Esophagus muscularis mucosa (tissue), 4 donors: Measurements from ENCODE around the gene TUBB8B. TPM values are rescaled to one million over a fixed set of nuclear protein-coding genes. Genes with fewer than 3 reads are reported as not detected.
A peak's percentile ranks its signal among the peaks of the same experiment; 100 is the strongest.
"Not testable (repeated sequence)": the region's sequence is repeated elsewhere in the genome, so short reads cannot be mapped to it uniquely, and the experiment has no call there.

Experiments
- DNase-seq: peaks from one replicate; pipeline ENCODE4 v3.0.0-alpha.2; 2017; ENCODE audit errors: extremely low spot score
- H3K27ac ChIP-seq, 4 donors: fragments of 200-600 bp; sonication (generic); replicated peaks in 1 of 4; 1 replicate in 3 of 4; 2 replicates in 1 of 4; pipeline ENCODE4 v1.5.1; 2016 to 2019; ENCODE audit warnings: mild to moderate bottlenecking in 1 of 4
- H3K27me3 ChIP-seq, 4 donors: fragments of 200-600 bp; sonication (generic); one replicate each; pipeline versions ENCODE4 v1.5.1 to v1.6.0; 2016 to 2019
- H3K36me3 ChIP-seq, 4 donors: fragments of 200-600 bp; sonication (generic); one replicate each; pipeline ENCODE4 v1.5.1; 2016 to 2019
- H3K4me1 ChIP-seq, 4 donors: fragments of 200-600 bp; sonication (generic); one replicate each; pipeline ENCODE4 v1.5.1; 2016 to 2019
- H3K4me3 ChIP-seq, 4 donors: fragments of 200-600 bp; sonication (generic); 1 replicate in 2 of 4; 2 replicates in 2 of 4; pipeline ENCODE4 v1.5.1; 2016 to 2019; ENCODE audit warnings: mild to moderate bottlenecking in 4 of 4, moderate library complexity in 1 of 4
- H3K9me3 ChIP-seq, 4 donors: fragments of 200-600 bp; sonication (generic); 1 replicate in 3 of 4; 2 replicates in 1 of 4; pipeline ENCODE4 v1.5.1; 2016 to 2019
- CTCF ChIP-seq, 3 experiments: fragments of 200-600 bp in 2 of 3; fragments of 450-650 bp in 1 of 3; sonication (generic) in 2 of 3; IDR thresholded peaks; one replicate each; pipeline ENCODE4 v1.5.1; 2017 to 2019; ENCODE audit warnings: antibody characterized with exemption in 3 of 3, mild to moderate bottlenecking in 2 of 3, moderate library complexity in 1 of 3
- WGBS: methylation state at CpG from one replicate; pipeline ENCODE4 v1.1.5; 2018; 5-methylcytosine and 5-hydroxymethylcytosine counted together
- intact Hi-C: fragments of 100-400 bp; cut with DNase I; formaldehyde crosslinking; loops from one replicate; pipeline ENCODE4 v1.15.1; 2023
- total RNA-seq, 4 donors: library from RNA; depleted of rRNA; stranded (reverse); fragments of >200 nt; gene quantifications; one replicate each; pipeline versions ENCODE4 v1.1.0 to v1.2.1, GENCODE V29; 2016

TUBB8B gene
- not detected for total RNA-seq

- H3K4me1 ChIP-seq, H3K36me3 ChIP-seq, intact Hi-C loops, H3K27ac ChIP-seq, DNase-seq, H3K27me3 ChIP-seq, H3K9me3 ChIP-seq, H3K4me3 ChIP-seq: not testable (repeated sequence)
- WGBS: 92% methylated on average over 2 of the region's 37 CpGs
Measured at GRCh38 chr18:49176-49665, at the start of gene TUBB8B. Gene TUBB8B (minus strand): TSS chr18:49615. CDS start chr18:49557, 58 bp downstream.

- no CpG with 5 or more reads among the region's 31 CpGs for WGBS
- DNase-seq, H3K36me3 ChIP-seq, H3K4me3 ChIP-seq, H3K9me3 ChIP-seq, H3K27me3 ChIP-seq, H3K4me1 ChIP-seq, intact Hi-C loops, H3K27ac ChIP-seq: not testable (repeated sequence)
- peak in 1 of 3 experiments; percentile 5 for TF ChIP-seq CTCF (IDR thresholded peaks at IDR 0.05)
Measured at GRCh38 chr18:97252-97914, 48.0 kb upstream of the TUBB8B start.

- H3K27ac ChIP-seq, H3K9me3 ChIP-seq, H3K4me1 ChIP-seq, DNase-seq, intact Hi-C loops, H3K36me3 ChIP-seq, H3K27me3 ChIP-seq, H3K4me3 ChIP-seq: not testable (repeated sequence)
- WGBS: no CpG with 5 or more reads among the region's 20 CpGs
Measured at GRCh38 chr18:96767-97131, 47.3 kb upstream of the TUBB8B start.

- H3K9me3 ChIP-seq, H3K36me3 ChIP-seq, intact Hi-C loops, H3K4me3 ChIP-seq, DNase-seq, H3K27me3 ChIP-seq, H3K27ac ChIP-seq, H3K4me1 ChIP-seq: not testable (repeated sequence)
- WGBS: 55% methylated on average over 8 of the region's 37 CpGs
Measured at GRCh38 chr18:96101-96766, 46.8 kb upstream of the TUBB8B start.

GRCh38 chr18:95580-95979 is 46.2 kb upstream of the TUBB8B start:
- intact Hi-C loops, H3K27ac ChIP-seq, H3K9me3 ChIP-seq, DNase-seq, H3K36me3 ChIP-seq, H3K4me1 ChIP-seq, H3K4me3 ChIP-seq, H3K27me3 ChIP-seq: not testable (repeated sequence)
- WGBS: 86% methylated on average over 8 of the region's 18 CpGs

- H3K27me3 ChIP-seq, H3K4me1 ChIP-seq, H3K27ac ChIP-seq, H3K4me3 ChIP-seq, H3K9me3 ChIP-seq, intact Hi-C loops, H3K36me3 ChIP-seq, DNase-seq: not testable (repeated sequence)
- WGBS: 88% methylated on average over 6 of the region's 6 CpGs
Measured at GRCh38 chr18:93897-94408, 44.5 kb upstream of the TUBB8B start.

- intact Hi-C loops, H3K4me1 ChIP-seq: not testable (repeated sequence)
Measured at GRCh38 chr18:91561-91960, 42.1 kb upstream of the TUBB8B start.

GRCh38 chr18:90396-91193 is 41.2 kb upstream of the TUBB8B start:
- H3K27ac ChIP-seq, DNase-seq, H3K4me1 ChIP-seq, H3K36me3 ChIP-seq, H3K9me3 ChIP-seq, intact Hi-C loops, H3K4me3 ChIP-seq, H3K27me3 ChIP-seq: not testable (repeated sequence)
- WGBS: 83% methylated on average over 17 of the region's 17 CpGs

More at GRCh38 chr18:91561-91960, 42.1 kb upstream of the TUBB8B start:
- WGBS: 83% methylated on average over 1 of the region's 1 CpG
- H3K27me3 ChIP-seq, H3K36me3 ChIP-seq, H3K9me3 ChIP-seq, DNase-seq, H3K4me3 ChIP-seq, H3K27ac ChIP-seq: not testable (repeated sequence)

- H3K4me3 ChIP-seq, intact Hi-C loops, H3K27ac ChIP-seq, H3K4me1 ChIP-seq, H3K27me3 ChIP-seq, H3K9me3 ChIP-seq, H3K36me3 ChIP-seq, DNase-seq: not testable (repeated sequence)
- WGBS: 72% methylated on average over 2 of the region's 6 CpGs
Measured at GRCh38 chr18:89124-89523, 39.7 kb upstream of the TUBB8B start.

- H3K27ac ChIP-seq, H3K4me1 ChIP-seq, DNase-seq, H3K27me3 ChIP-seq, intact Hi-C loops, H3K4me3 ChIP-seq, H3K36me3 ChIP-seq, H3K9me3 ChIP-seq: not testable (repeated sequence)
- WGBS: 85% methylated on average over 10 of the region's 12 CpGs
Measured at GRCh38 chr18:84801-85200, 35.4 kb upstream of the TUBB8B start.

GRCh38 chr18:82626-83209 is 33.3 kb upstream of the TUBB8B start:
- H3K27me3 ChIP-seq, H3K36me3 ChIP-seq, DNase-seq, H3K4me1 ChIP-seq, intact Hi-C loops, H3K9me3 ChIP-seq, H3K27ac ChIP-seq, H3K4me3 ChIP-seq: not testable (repeated sequence)
- WGBS: 79% methylated on average over 11 of the region's 11 CpGs
